SIG-M5 treated with dmso at 0.1 percent for 504 hours (cell line): ENCODE results near the gene NFAM1.

Experiments used
- DNase-seq: peaks from one replicate; lab custom pipeline; 2025; ENCODE audit not compliant: unreplicated experiment; lab: John Stamatoyannopoulos, UW

Gene NFAM1

DNA sequence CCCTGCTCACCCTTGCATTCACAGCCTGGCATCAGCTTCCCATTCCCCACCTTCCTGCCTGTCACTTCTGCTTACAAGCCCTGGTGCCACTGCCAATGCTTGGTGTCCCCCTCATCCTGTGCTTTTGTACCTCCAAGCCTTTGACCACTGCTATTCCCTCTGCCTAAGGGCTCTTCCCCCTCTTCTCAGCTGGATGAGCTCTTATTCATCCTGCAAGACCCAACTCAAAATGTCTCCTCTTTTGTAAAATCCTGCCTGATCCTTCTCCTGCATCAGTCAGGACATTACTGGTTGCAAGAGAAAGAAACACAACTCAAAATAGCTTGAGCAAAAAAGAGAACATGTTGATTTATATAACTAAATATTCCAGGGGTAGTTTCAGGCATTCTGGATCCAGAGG, 94.8 kb downstream of the NFAM1 start:
- DNase-seq = no peak

DNA sequence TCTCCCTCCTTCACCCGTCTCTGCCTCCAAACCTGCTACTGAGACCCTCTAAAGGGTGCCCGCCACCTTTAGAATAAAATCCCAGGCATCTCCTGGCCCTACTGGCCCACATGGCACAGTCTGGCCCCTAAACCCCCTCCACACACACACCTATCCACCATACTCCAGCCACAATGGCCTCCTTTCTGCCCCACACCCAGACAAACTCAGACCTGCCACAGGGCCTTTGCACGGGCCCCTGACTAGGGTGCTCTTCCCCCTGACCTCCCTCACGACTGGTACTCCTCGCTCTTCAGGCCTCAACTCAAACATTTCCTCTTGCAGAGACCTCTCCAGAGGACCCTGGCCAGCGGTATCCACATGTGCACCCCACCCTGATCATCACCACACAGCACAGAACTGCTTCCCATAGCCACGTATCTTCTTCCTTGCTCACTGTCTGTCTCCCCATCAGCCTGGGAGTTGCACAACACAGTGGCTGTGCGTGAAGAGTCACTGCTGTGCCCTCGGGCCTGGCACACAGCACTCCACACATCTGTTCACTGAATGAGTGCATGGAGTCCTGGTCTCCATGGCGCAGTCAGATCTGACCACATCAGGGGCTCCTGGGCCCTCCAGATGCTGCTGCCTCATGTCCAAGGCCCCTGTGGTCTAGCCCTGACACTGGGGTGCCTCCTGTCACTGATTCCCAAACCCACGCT, 95.5 kb downstream of the NFAM1 start:
- no peak for DNase-seq

DNA sequence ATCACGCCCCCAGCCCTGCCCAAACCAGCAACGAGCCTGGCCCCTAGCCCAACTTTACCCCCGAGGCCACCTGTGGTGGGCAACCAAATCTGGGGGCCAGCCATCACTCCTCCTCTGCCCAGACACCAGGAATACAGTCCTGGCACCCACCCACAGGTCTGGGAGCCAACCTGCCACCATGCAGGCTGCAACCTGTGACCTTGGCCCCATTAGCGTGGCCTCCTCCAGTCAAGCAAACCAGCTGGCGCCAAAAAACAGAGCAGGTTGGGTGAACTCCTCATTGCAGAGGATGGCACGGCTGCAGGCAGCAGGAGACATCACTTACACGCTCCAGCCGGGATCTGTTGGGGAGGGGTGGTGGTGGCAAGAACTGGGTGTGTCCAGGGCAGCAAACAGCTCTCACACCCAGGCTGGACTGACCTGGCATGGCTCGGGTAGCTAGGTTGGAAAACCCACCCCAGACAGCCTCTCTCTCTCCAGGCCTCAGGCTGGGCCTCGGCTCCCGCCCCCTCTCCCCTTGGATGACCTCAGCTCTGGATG, 96.3 kb downstream of the NFAM1 start:
- no peak for DNase-seq

DNA sequence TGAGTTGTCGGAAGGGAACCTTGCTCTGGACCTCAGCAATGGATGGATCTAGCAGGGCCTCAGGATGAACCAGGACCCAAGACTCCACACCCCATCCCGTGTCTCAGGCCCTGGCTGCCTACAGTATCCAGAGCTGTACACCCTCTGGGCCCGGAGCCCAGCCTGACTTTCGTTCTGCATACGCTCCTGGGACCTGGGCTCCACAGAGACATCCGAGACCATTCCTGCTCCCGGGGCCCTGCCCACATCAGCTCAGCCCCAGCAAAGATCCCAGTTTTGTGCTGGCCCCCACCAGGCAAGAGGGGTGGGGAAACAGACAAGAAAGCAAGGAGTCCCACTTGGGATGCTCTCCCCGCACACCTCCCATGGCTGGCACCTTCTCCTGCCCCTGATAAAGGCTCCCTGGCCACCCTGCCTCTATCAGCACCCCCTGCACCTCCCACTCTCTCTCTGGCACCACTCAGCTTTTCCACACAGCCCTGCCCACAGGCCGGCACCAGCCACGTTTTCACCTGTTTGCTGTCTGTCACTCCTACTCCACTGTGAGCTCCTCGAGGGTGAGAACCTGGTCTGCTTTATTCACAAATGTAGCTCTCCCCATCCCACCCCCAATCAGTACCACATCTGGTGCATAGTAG, 97.2 kb downstream of the NFAM1 start:
- DNase-seq = no peak

DNA sequence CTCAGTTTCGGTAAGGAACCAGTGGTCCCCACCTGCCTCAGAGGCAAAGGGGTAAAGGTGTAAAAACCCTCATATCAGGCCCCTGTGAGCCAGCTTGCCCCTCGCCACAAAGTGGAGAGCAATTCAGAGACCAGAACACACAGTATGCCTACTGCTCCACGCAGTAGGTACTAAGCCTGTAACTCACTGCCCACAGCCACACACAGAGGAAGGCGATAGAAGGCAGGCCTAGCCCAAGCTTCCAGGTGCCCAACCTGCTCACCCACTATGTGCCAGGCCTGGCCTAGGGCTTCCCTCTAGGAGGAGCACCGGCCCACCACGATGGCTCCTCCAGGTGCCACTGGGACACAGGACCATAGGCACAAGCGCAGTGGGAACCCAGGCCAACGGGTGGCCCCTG, 98.7 kb downstream of the NFAM1 start:
- no peak for DNase-seq

DNA sequence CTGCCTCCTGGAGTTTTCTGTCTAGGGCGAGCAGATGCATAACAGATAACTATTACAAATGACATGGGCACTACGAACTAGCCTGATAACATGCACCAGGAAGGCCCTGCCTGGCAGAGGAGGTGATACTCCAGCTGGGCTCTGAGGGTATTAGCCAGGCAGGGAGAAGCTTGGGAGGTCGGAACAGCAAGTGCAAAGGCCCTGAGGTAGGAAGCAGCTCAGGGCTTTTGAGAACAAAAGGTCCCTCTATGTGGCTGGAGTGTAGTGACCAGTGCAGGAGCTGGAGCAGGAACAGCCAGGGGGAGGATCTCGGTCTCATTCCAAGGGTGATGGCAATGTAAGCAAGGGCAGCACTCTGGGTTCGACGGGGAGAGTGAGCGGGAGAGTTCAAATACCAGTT, 100.1 kb downstream of the NFAM1 start:
- no peak for DNase-seq

DNA sequence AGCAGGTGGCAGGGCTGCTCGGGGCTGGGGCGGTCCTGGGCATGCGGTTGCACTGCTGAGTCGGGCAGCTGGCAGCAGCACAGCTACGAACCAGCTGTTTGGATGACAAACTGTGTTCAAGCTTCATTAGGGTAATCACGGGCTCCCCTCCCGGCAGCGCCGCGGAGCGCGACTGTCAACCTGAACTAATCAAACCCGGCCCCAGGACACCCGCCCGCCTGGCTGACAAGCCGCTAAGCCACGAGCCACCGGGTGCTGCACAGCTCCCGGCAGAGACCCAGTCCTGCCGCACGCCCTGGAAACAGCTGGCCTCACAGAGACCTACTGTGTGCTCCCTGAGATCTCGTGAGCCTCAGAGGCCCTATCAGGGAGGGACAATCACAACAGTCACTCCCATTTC, 101.2 kb downstream of the NFAM1 start:
- DNase-seq = no peak
